Epidermal melanocyte (primary cell): Measurements from ENCODE around the gene SOX30.
"Not testable (repeated sequence)": the region's sequence is repeated elsewhere in the genome, so short reads cannot be mapped to it uniquely, and the experiment has no call there.

Experiments
- DNase-seq: peaks from one replicate; pipeline ENCODE4 v3.0.0; 2011; ENCODE audit warnings: low spot score; ENCODE audit not compliant: insufficient read length

SOX30 gene

DNA sequence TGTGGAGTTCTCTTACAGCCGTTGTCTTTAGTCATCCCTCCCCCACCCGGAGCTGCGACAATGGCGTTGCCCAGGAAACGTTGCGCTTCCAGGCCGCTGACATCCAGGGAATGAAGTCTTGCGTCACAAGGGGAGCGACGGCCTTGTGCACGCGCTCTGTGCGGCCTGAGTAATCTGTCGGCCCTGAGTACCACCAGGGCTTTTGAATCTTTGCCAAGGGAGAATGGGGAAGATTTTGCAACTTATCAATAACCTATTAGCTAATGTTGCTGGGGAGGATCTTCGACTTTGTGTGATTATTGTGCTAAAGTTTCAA, at the start of gene SOX30:
TSS of gene SOX30 (minus strand) at position 62 of the 316 bp plus-strand sequence. CDS start 360 bp downstream, outside the sequence.
- no peak for DNase-seq

DNA sequence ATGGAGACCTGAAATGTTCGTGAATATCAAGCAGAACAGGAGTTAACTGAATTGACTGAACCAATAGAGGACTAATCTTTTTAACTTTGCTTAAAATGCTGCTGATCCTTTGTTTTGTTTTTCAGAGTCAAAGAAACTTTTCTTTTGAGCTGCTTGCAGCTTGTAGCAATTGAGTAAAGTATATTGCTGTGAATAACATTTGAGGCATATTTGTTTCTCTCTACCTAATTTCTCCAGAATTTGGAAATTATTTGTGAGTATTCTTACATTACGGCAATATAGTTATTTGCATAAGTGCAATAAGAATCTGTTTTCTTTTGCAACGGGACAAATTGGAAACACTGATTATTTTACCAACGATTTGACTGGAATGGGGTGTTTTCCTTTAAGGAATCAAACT, 46.4 kb upstream of the SOX30 start:
- DNase-seq: not testable (repeated sequence)

GRCh38 chr5:157696154-157696553, 43.9 kb upstream of the SOX30 start:
- DNase-seq: not testable (repeated sequence)

DNA sequence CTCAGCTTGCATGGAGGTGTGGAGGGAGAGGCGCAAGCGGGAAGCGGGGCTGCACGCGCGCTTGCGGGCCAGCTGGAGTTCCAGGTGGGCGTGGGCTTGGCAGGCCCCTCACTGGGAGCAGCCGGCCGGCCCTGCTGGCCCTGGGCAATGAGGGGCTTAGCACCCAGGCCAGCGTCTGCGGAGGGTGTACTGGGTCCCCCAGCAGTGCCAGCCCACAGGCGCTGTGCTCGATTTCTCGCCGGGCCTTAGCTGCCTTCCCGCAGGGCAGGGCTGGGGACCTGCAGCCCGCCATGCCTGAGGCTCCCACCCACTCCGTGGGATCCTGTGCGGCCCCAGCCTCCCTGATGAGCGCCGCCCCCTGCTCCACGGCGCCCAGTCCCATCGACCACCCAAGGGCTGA, 41.6 kb upstream of the SOX30 start:
- DNase-seq: not testable (repeated sequence)

DNA sequence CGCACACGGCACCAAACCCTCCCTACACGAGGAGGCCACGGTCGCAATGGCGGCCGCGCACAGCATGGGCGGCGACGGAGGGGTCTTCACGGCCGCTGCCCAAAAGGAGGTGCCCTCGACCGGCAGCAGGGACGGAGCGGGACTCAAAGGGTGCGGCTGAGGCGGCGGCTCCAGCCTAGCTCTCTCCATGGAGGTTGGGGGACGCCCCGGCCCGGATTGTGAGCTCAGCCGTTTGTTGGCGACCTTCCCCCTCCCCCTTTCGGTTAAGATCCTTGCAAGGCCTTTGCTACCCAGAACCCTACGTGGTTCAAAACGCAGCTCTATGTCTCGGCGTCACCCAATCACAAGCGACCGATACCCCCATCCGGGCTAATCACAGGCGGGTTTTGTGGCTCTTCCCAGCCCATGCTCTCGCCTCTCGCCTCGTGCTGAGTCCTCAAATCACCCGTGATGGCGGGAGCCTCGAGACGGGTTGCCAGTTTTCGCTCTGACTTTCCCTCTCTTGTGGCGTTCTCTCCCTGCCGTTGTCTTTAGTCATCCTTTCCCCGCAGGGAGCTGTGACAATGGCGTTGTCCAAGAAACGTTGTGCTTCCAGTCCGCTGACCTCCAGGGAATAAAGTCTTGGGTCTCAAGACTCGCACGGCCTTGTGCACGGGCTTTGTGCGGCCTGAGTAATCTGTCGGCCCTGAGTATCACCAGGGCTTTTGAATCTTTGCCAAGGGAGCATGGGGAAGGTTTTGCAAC, 38.6 kb upstream of the SOX30 start:
- DNase-seq: no peak

GRCh38 chr5:157689942-157690689, 37.9 kb upstream of the SOX30 start:
- no peak for DNase-seq

GRCh38 chr5:157687198-157687554, 34.9 kb upstream of the SOX30 start:
- no peak for DNase-seq

GRCh38 chr5:157686276-157687197, 34.3 kb upstream of the SOX30 start:
- not testable (repeated sequence) for DNase-seq

GRCh38 chr5:157682257-157682656, 30.0 kb upstream of the SOX30 start:
- no peak for DNase-seq

DNA sequence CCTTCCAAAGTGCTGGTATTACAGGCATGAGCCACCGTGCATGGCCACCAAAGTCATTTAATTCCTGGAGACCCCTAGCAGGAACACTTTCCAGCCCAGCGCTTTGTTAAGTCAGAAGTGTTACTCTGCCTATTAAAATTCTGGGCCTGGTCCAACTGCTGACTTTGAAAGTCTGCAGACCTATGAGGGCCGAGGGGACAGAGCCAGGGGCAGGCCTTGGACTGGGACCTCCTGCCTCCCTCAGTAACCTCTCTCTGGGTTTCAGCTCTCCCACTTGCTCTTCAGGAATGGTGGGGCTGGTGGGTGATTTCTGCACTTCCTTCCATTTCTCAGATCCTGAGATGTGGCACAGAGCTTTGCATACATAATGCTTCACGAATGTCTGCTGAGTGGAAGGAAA, 28.8 kb upstream of the SOX30 start:
- DNase-seq: no peak

DNA sequence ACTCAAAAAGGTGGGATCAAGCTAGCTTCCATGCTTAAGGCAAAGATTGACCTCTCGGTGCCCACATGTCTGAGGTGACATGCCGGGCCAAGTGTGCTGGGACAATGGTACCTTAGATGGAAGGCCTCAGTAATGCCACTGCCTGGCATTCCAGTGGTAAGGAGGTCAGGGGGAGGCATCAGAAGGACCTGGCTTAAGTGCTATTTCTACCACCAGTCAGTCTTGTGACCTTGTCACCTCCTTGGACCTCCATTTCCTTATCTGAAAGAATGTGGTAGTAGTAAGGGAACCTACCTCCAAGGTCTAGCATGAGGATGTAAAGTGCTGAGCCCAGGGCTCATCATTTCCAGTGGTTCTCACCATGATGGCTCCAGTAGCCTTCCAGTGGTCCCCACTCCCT, 28.0 kb upstream of the SOX30 start:
- no peak for DNase-seq

GRCh38 chr5:157679801-157680200, 27.6 kb upstream of the SOX30 start:
- DNase-seq: no peak

DNA sequence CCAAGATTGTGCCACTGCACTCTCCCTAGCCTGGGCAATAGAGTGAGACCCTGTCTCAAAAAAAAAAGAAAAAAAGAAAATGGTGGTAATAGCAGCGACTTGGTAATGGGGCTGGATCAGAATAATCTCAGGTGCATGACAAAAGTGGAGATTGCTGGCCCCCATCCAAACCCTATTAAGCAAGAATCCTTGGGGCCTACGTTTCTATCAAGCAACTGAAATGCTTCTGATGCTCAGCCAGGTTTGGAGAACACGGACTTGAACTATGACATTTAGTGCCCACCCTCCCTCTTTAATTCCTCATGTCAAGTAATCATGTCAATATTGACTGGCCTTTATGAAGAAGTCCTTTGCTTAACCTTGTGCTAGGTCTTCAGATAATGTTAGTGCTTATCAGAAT, 25.7 kb upstream of the SOX30 start:
- DNase-seq: no peak

- not testable (repeated sequence) for DNase-seq
Observed at GRCh38 chr5:157674351-157674750, 22.1 kb upstream of the SOX30 start.

GRCh38 chr5:157672976-157673375, 20.7 kb upstream of the SOX30 start:
- DNase-seq: no peak

GRCh38 chr5:157671592-157672330, 19.5 kb upstream of the SOX30 start:
- DNase-seq: no peak

DNA sequence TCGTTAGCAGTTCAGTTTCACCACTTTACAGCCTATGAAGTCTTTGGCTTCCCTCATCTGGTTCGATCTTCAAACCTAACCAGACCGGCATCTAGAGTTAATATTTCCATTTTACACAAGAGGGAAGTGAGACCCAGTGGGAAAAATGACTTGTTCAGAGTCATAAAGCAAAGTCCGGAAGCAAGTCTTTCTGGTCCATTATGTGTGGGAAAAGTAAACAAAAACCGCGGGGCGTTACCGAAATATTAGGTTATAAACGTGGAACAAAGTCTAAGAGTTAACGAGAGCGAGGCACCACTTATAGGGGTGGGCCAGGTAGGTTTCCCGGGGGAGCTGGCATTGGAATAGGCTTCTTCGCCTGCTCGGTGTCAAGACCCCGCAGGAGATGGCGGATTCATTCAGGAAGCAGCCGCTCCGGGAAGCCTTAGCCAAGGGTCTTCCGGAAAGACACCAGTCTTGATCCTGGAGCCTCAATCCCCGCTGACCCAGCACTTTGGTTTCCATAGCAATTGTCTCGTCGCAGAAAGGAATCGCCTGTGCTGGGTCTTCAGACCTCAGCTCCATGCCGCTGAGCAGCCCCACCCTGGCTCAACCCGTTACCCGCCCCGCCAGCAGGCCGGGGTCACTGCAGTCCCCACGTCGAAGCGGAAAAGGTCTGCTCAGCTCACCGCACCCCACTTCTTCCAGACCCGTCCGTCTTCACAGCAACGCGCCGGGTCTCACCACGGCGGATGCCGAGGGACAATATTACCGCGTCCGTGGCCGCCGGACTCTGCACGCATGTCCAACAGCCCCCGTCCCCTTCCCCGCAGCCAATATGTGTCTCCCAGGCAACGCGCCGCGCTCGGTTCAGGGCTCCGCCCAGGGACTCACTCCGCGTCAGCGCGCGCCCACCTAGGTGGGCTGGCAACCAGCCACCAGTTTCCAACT, 18.7 kb upstream of the SOX30 start, which contains the start of gene C5orf52:
TSS of gene C5orf52 (plus strand) at position 872 of the 930 bp plus-strand sequence. CDS start 82 bp downstream, outside the sequence.
- DNase-seq: peak; percentile 34

DNA sequence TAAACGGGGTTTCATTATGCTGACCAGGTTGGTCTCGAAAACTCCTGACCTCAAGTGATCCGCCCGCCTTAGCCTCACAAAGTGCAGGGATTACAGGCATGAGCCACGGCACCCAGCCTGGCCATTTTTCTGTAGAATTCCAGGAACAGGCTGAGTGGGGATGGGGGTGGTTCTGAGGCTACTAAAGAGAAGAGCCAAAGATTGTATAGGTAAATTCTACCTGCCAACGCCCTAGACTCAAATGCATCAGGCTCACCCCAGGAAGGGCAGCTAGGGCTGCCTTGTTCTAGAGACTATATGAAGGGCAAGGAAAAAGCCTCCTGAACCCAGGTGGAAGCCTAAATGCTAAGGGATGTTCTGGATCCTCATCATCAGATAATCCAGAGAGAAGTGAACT, 17.5 kb upstream of the SOX30 start:
- DNase-seq: no peak

DNA sequence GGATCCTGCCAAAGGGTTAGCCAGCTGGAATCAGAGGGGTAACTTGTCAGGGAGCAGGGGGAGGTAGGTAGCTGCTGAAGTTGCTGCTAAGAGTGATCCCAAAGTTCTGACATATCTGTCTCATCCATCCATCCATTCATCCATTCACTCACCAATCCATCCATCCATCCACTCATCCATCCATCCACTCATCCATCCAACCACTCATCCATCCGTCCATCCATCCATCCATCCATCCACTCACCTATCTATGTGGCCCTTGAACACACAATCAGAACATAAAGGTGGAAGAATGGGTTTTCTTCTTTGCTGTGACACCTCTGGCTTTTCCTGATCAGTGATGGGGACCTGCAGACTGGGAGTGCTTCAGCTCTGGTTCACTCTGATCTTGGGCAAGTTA, 16.1 kb upstream of the SOX30 start:
- no peak for DNase-seq

DNA sequence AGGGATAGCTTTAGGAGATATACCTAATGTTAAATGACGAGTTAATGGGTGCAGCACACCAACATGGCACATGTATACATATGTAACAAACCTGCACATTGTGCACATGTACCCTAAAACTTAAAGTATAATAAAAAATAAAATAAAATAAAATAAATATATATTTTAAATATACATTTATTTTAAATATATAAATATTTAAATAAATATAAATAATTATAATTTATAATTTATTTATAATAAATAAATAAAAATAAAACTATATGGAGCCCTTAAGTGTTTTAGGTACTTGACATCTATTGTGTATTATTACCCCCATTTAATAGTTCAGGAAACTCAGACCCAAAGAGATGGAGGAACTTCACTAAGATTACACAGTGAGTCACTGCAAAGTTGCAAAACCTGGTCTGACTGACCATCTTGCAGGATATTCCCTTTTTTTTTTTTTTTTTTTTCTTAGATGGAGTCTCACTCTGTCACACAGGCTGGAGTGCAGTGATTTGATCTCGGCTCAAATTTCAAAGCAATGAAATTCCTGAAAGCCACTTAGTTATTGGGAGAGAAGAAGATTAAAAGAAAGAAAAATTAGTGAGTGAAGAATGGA, 13.3 kb upstream of the SOX30 start:
- no peak for DNase-seq
